GM13977 (cell line): Measurements from ENCODE around the gene P4HA3.

Experiments
- DNase-seq: peaks from one replicate; pipeline ENCODE4 v3.0.0; 2012; ENCODE audit warnings: low spot score
- CTCF ChIP-seq: IDR thresholded peaks from 2 replicates; pipeline ENCODE4 v1.5.1; 2012; ENCODE audit warnings: mild to moderate bottlenecking, control low read depth; ENCODE audit not compliant: insufficient read depth; ENCODE audit errors: extremely low read depth, missing control alignments
- in situ Hi-C: fragments of 300-500 bp; cut with MboI; formaldehyde crosslinking; loops from one replicate; pipeline ENCODE4 v1.12.0; 2022; ENCODE audit warnings: low sequenced_read_pairs, low pct_unique_long_range_greater_than_20kb, mixed read lengths, inconsistent platforms; ENCODE audit not compliant: unreplicated experiment

Gene P4HA3

GRCh38 chr11:74226907-74227306, 84.5 kb downstream of the P4HA3 start:
- TF ChIP-seq CTCF, result no peak
- no peak for DNase-seq
- in situ Hi-C loops, result no loop called here

DNA sequence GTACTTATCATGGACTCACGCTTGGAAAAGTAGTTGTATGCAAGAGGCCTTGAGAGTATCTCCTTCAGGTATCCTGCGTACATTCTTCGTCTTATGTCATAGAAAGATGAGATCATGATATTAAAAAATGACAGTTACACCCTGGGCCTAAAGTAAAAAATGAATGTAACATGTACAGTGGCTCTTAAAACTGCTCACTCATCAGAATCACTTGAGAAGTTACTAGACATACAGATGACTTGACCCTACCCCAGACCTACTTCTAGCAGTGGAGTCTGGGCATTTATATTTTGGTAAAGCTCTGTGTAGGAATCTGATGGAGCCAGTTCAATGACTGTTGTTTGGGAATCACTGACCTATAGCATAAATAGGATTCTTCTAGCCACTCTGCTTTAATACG, 85.9 kb downstream of the P4HA3 start:
- in situ Hi-C loops, result no loop called here
- DNase-seq, result no peak
- TF ChIP-seq CTCF, result no peak

GRCh38 chr11:74221816-74222215, 89.6 kb downstream of the P4HA3 start:
- no peak for TF ChIP-seq CTCF
- no peak for DNase-seq
- in situ Hi-C loops, result no loop called here

DNA sequence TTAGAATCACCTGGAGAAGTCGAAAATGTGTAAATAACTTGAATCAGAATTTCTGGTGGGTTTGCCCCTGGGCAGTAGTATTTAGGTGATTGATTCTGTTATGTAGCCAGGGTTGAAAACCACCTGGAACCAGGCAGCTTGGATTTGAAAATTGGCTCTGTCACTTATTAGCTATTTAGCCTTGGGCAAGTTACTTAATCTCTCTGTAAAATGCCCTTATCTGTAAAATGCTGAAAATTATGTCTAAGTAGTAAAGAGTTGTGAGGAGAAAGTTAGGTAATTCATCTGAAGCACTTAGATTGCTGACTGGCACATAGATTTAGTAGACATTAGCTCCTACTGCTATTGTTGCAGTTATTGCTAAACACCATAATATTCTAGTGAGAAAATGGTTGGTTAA, 91.1 kb downstream of the P4HA3 start:
- no peak for TF ChIP-seq CTCF
- DNase-seq, result no peak
- in situ Hi-C loops, result no loop called here
